ENCODE results near the gene UBE2D2.

The UBE2D2 gene

DNA sequence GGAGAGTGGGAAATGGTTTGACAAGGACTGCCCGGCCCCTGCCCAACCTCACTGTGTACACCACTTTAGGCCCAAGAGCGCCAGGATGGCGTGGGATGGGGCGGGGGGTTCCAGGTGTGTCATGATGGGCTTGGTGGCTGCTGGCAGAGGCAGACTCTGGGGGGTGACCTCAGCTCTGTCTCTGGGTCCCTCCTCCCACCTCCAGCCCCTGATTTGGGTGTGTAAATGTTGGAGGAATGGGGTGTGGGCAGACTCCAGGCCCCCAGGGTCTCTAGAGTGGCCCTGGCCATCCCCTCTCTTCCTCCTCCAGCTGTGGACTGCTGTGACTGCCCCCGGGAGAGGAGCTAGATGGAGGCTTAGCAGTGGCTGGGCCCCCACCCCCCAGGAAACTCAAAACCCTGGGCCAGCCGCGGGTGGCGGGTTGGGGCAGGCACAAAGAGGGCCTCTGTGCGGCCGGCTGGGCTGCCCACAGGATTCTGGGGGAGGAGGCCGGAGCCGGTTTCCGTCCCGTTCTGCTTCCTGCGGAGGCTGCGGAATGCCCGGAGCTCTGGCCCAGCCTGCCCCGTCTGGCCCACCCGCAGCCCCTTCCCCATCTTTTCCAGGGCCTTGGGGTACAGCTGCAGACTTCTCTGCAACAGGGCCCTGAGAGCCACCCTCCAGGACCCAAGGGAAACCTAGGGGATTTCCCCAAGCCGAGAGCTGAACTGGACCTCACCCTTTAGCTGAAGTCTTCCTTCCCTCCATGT, 110.1 kb downstream of the UBE2D2 start:
- DNase-seq (ENCODE audit: extremely low spot score), result no peak
- ChIA-PET CTCF (interaction anchor here (0.6 to 1.6 kb wide), 4 partner anchors 14 to 60 kb away, joined by 3 to 10 read pairs (median 6); no protein-coding TSS in a partner anchor), POLR2A (no interaction called here)
- no peak for TF ChIP-seq L3MBTL2 (conservative IDR thresholded peaks at IDR 0.05)
- TF ChIP-seq LEF1 (IDR thresholded peaks at IDR 0.05; ENCODE audit: borderline replicate concordance), result no peak
- TF ChIP-seq ARNT (IDR thresholded peaks at IDR 0.05), result no peak
- no peak for TF ChIP-seq TARDBP (IDR thresholded peaks at IDR 0.05)
- TF ChIP-seq CTBP1 (IDR thresholded peaks at IDR 0.05; ENCODE audit: borderline replicate concordance), result no peak
- TF ChIP-seq HDGF (IDR thresholded peaks at IDR 0.05; ENCODE audit: borderline replicate concordance), result no peak
- no peak for TF ChIP-seq ELF4 (IDR thresholded peaks at IDR 0.05)
- TF ChIP-seq SUZ12 (IDR thresholded peaks at IDR 0.05), result no peak
- TF ChIP-seq, protein P1, sequence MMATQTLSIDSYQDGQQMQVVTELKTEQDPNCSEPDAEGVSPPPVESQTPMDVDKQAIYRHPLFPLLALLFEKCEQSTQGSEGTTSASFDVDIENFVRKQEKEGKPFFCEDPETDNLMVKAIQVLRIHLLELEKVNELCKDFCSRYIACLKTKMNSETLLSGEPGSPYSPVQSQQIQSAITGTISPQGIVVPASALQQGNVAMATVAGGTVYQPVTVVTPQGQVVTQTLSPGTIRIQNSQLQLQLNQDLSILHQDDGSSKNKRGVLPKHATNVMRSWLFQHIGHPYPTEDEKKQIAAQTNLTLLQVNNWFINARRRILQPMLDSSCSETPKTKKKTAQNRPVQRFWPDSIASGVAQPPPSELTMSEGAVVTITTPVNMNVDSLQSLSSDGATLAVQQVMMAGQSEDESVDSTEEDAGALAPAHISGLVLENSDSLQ (IDR thresholded peaks at IDR 0.05), result no peak
- TF ChIP-seq NFRKB (IDR thresholded peaks at IDR 0.05), result no peak
- no peak for TF ChIP-seq FOXA1 (IDR thresholded peaks at IDR 0.05)

DNA sequence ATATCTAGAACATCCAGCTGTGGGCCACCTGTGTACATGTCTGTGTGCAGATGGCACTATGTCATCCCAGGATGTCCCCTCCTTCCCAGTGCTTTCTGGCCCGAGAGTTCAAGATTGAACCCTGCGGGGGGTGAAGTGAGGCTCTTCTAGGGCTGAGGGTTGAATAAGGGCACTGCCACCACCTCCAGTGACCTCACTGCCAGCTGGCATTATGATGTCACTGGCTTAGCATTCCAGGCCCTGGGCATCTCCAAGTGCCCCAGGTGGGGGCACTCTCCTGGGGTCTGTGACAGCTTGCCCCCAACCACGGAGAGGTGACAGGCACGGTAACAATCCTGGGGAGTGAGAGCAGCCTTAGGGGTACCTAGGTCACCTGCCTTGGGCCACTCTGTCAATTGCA, 114.1 kb downstream of the UBE2D2 start:
- CTCF ChIA-PET, result interaction anchor here (1.0 kb wide), 1 partner anchor 39 kb away, joined by 5 read pairs; no protein-coding TSS in a partner anchor
- POLR2A ChIA-PET, result interaction anchor here (1.8 kb wide), 1 partner anchor 21 kb away, joined by 4 read pairs; no protein-coding TSS in a partner anchor
- DNase-seq (ENCODE audit: extremely low spot score), result no peak
- TF ChIP-seq FOXA1 (IDR thresholded peaks at IDR 0.05) (no peak), ZNF384 (IDR thresholded peaks at IDR 0.05) (no peak), FOXK2 (IDR thresholded peaks at IDR 0.05) (no peak), LEF1 (IDR thresholded peaks at IDR 0.05; ENCODE audit: borderline replicate concordance) (no peak), TARDBP (IDR thresholded peaks at IDR 0.05) (no peak)

DNA sequence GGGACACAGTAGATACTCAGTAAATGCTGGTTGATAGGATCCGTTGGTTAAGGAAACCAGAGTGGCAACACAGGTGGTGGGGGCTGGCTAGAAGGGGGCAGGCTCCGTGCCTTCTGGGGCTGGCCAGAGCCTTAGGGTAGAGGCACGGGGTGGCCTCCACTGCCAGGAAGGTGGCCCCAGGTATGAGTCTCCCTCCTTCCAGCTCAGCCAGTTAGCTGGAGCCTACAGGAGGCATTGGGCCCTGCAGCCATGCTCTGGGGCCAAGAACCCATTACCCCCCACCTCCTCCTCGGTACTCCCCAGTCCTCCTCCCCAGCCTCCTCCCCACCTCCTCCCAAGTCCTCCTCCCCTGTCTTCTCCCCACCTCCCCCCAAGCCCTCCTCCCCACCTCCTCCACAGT, 114.7 kb downstream of the UBE2D2 start:
- no peak for DNase-seq (ENCODE audit: extremely low spot score)
- TF ChIP-seq NFRKB (IDR thresholded peaks at IDR 0.05), result no peak
- TF ChIP-seq ARNT (IDR thresholded peaks at IDR 0.05), result no peak
- TF ChIP-seq SUZ12 (IDR thresholded peaks at IDR 0.05), result no peak
- TF ChIP-seq CTBP1 (IDR thresholded peaks at IDR 0.05; ENCODE audit: borderline replicate concordance), result no peak
- TF ChIP-seq, protein P1 (IDR thresholded peaks at IDR 0.05), result no peak
- no peak for TF ChIP-seq ELF4 (IDR thresholded peaks at IDR 0.05)
- no peak for TF ChIP-seq SP1 (IDR thresholded peaks at IDR 0.05)
- no peak for TF ChIP-seq HDGF (IDR thresholded peaks at IDR 0.05; ENCODE audit: borderline replicate concordance)
- TF ChIP-seq L3MBTL2 (conservative IDR thresholded peaks at IDR 0.05), result no peak
- CTCF ChIA-PET, result interaction anchor here (1.0 kb wide), 1 partner anchor 40 kb away, joined by 5 read pairs; no protein-coding TSS in a partner anchor
- POLR2A ChIA-PET, result interaction anchor here (1.8 kb wide), 1 partner anchor 21 kb away, joined by 4 read pairs; no protein-coding TSS in a partner anchor

DNA sequence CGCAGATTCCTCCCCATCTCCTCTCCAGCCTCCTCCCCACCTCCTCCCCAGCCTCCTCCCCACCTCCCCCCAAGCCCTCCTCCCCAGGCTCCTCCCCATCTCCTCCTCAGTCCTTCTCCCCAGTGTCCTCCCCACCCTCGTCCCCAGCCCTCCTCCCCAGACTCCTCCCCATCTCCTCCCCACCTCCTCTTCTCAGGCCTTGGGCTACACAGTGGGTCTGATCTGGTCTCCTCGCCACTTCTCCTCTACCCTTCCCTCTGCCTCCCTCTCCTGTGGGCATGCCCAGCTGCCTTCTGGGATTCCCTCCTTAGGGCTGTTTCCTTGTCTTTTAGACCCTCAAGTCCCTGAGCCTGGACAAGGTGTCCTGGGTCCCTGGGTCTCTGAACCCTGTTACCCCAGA, 115.3 kb downstream of the UBE2D2 start:
- no peak for DNase-seq (ENCODE audit: extremely low spot score)
- no peak for TF ChIP-seq FOXM1 (IDR thresholded peaks at IDR 0.05; ENCODE audit: borderline replicate concordance)
- TF ChIP-seq ARNT (IDR thresholded peaks at IDR 0.05), result no peak
- no peak for TF ChIP-seq ZNF384 (IDR thresholded peaks at IDR 0.05)
- no peak for TF ChIP-seq HDGF (IDR thresholded peaks at IDR 0.05; ENCODE audit: borderline replicate concordance)
- TF ChIP-seq, protein P1 (IDR thresholded peaks at IDR 0.05), result no peak
- no peak for TF ChIP-seq NFRKB (IDR thresholded peaks at IDR 0.05)
- no peak for TF ChIP-seq CTBP1 (IDR thresholded peaks at IDR 0.05; ENCODE audit: borderline replicate concordance)
- no peak for TF ChIP-seq FOXK2 (IDR thresholded peaks at IDR 0.05)
- TF ChIP-seq TARDBP (IDR thresholded peaks at IDR 0.05), result no peak
- TF ChIP-seq SP1 (IDR thresholded peaks at IDR 0.05), result no peak
- TF ChIP-seq BHLHE40 (IDR thresholded peaks at IDR 0.05; ENCODE audit: borderline replicate concordance), result no peak
- no peak for TF ChIP-seq SUZ12 (IDR thresholded peaks at IDR 0.05)
- no peak for TF ChIP-seq ELF4 (IDR thresholded peaks at IDR 0.05)
- TF ChIP-seq LEF1 (IDR thresholded peaks at IDR 0.05; ENCODE audit: borderline replicate concordance), result no peak
- no peak for TF ChIP-seq L3MBTL2 (conservative IDR thresholded peaks at IDR 0.05)
- TF ChIP-seq FOXA1 (IDR thresholded peaks at IDR 0.05), result no peak
- ChIA-PET CTCF (no interaction called here), POLR2A (interaction anchor here (1.8 kb wide), 1 partner anchor 20 kb away, joined by 4 read pairs; no protein-coding TSS in a partner anchor)

DNA sequence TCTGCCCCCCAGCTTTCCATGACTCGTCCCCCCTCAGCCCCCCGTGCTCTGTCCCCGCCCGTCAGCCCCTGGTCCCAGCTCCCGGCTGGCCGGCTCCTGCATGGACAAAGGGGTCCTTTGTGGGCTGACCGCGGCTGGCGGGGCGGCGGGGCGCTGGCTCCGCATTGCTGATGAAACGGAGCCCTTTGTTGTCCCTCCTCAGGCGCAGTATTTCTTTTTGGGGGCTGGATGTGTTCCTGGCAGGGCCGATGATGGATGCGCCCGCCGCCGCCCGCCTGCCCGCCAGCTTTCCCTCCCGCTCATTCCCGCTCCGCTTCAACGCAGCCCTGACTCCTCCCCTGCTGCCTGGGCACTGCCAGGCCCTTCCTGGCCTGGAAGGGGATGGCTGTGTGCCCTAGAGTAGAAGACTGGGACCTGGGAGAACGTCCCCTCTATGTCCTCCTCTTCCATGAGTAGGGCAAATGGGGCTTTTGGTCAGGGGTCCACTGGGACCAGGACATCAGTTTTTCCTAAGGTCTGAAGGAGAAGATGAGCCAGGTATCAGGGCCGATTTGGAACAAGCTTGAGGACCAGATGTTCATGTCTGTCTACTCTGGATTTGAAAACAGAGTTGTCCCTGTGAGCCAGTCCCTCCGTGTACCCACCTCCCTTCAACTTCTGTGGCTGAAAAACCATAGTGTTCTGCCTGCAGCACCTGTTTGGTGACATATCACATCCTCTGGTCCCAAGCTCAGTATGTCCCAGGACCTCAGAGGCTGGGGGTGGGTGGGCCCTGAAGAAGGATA, 116.0 kb downstream of the UBE2D2 start:
- no peak for DNase-seq (ENCODE audit: extremely low spot score)
- CTCF ChIA-PET, result no interaction called here
- TF ChIP-seq ELF4 (IDR thresholded peaks at IDR 0.05) (no peak), CTBP1 (IDR thresholded peaks at IDR 0.05; ENCODE audit: borderline replicate concordance) (no peak), FOXM1 (IDR thresholded peaks at IDR 0.05; ENCODE audit: borderline replicate concordance) (no peak), LEF1 (IDR thresholded peaks at IDR 0.05; ENCODE audit: borderline replicate concordance) (no peak), L3MBTL2 (conservative IDR thresholded peaks at IDR 0.05) (no peak), SUZ12 (IDR thresholded peaks at IDR 0.05) (no peak), NFRKB (IDR thresholded peaks at IDR 0.05) (no peak), FOXA1 (IDR thresholded peaks at IDR 0.05) (no peak), FOXK2 (IDR thresholded peaks at IDR 0.05) (no peak), SP1 (IDR thresholded peaks at IDR 0.05) (no peak), ARNT (IDR thresholded peaks at IDR 0.05) (no peak), HDGF (IDR thresholded peaks at IDR 0.05; ENCODE audit: borderline replicate concordance) (no peak), TARDBP (IDR thresholded peaks at IDR 0.05) (no peak)
- TF ChIP-seq, protein P1 (IDR thresholded peaks at IDR 0.05), result no peak
- POLR2A ChIA-PET, result no interaction called here

Measured in HEK293T (cell line).